HG03066 (cell line): ENCODE data around the gene CEP72.
"Not testable (repeated sequence)": the region's sequence is repeated elsewhere in the genome, so short reads cannot be mapped to it uniquely, and the experiment has no call there.

Experiments used
- ATAC-seq: cut with Tn5 transposase; IDR thresholded peaks from one replicate; pipeline ENCODE4 v1.9.1; 2021; ENCODE audit warnings: low read depth; ENCODE audit not compliant: unreplicated experiment

Gene CEP72

GRCh38 chr5:611731-612486 is at the start of gene CEP72:
CEP72 (plus strand) TSS chr5:612340; CDS start chr5:612362, 22 bp downstream.
- peak; percentile 57 for ATAC-seq

- ATAC-seq, result no peak
Measured at GRCh38 chr5:565782-566440, 46.2 kb upstream of the CEP72 start.

- ATAC-seq, result no peak
Measured at GRCh38 chr5:566636-567309, 45.4 kb upstream of the CEP72 start.

- ATAC-seq, result no peak
Measured at GRCh38 chr5:567664-568060, 44.5 kb upstream of the CEP72 start.

GRCh38 chr5:568061-568781 is 43.9 kb upstream of the CEP72 start:
- no peak for ATAC-seq

- ATAC-seq, result no peak
Measured at GRCh38 chr5:568809-569208, 43.3 kb upstream of the CEP72 start.

GRCh38 chr5:569358-569867 is 42.7 kb upstream of the CEP72 start:
- no peak for ATAC-seq

GRCh38 chr5:569868-570361 is 42.2 kb upstream of the CEP72 start:
- ATAC-seq, result no peak

GRCh38 chr5:570446-570845 is 41.7 kb upstream of the CEP72 start:
- ATAC-seq, result no peak

- no peak for ATAC-seq
Measured at GRCh38 chr5:570886-571285, 41.3 kb upstream of the CEP72 start.

- no peak for ATAC-seq
Measured at GRCh38 chr5:571791-572190, 40.3 kb upstream of the CEP72 start.

GRCh38 chr5:572398-573019 is 39.6 kb upstream of the CEP72 start:
- no peak for ATAC-seq

GRCh38 chr5:573206-573605 is 38.9 kb upstream of the CEP72 start:
- ATAC-seq, result no peak

GRCh38 chr5:573976-574375 is 38.2 kb upstream of the CEP72 start:
- no peak for ATAC-seq

- no peak for ATAC-seq
Measured at GRCh38 chr5:574906-575305, 37.2 kb upstream of the CEP72 start.

GRCh38 chr5:575636-576035 is 36.5 kb upstream of the CEP72 start:
- no peak for ATAC-seq

GRCh38 chr5:577214-577613 is 34.9 kb upstream of the CEP72 start:
- not testable (repeated sequence) for ATAC-seq

- no peak for ATAC-seq
Measured at GRCh38 chr5:577800-578199, 34.3 kb upstream of the CEP72 start.

GRCh38 chr5:579211-579610 is 32.9 kb upstream of the CEP72 start:
- ATAC-seq, result no peak

- no peak for ATAC-seq
Measured at GRCh38 chr5:579746-580366, 32.3 kb upstream of the CEP72 start.
